ENCODE results near the gene ATP2A1.
"Not testable (repeated sequence)": the region's sequence is repeated elsewhere in the genome, so short reads cannot be mapped to it uniquely, and the experiment has no call there.

The ATP2A1 gene

GRCh38 chr16:28863929-28864793 is 14.1 kb upstream of the ATP2A1 start:
- DNase-seq: no peak

DNA sequence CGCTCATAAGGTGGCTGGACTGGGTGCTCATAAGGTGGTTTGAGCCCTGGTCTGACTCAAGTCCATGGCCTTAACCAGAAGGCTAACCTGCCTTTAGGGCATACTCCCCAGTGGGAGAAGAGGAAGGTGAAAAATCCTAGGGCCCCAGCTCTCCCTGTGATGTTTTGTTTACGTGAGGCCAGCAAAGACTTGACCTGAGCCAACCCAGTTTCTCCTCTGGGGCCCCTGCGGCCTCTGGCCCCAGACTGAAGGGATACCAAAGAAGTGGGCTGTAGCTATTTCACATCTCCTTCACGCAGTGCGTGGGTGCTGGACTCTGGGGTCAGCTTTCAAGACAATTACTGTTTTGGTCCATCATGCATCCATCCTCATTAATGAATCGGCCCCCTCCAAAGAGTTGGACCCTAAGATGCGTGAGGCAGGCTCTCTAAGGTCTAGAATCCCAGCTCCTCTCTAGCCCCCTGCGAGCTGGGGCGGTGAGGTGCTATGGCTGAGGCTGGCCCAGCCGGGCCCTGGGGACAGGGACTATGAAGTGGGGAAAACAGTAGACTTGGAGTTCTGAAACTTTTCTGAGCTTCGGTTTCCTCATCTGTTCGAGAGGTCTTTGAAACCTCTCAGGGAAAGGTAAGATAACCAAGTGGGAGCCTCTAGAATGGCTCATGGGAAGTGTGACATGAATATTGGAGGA is 13.1 kb upstream of the ATP2A1 start:
- no peak for DNase-seq

- no peak for DNase-seq
Observed at GRCh38 chr16:28865722-28866453, 12.4 kb upstream of the ATP2A1 start.

DNA sequence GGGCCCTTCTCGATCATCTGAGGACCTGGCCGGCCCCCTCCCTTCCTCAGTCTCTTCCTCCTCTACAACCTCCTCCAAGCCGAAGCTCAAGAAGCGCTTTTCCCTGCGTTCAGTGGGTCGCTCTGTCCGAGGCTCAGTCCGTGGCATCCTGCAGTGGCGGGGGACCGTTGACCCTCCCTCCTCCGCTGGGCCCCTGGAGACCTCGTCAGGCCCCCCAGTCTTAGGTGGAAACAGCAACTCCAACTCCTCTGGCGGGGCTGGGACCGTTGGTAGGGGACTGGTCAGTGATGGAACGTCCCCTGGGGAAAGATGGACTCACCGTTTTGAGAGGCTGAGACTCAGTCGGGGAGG is 11.9 kb upstream of the ATP2A1 start:
- no peak for DNase-seq

- DNase-seq: no peak
Observed at GRCh38 chr16:28867241-28867640, 11.0 kb upstream of the ATP2A1 start.

DNA sequence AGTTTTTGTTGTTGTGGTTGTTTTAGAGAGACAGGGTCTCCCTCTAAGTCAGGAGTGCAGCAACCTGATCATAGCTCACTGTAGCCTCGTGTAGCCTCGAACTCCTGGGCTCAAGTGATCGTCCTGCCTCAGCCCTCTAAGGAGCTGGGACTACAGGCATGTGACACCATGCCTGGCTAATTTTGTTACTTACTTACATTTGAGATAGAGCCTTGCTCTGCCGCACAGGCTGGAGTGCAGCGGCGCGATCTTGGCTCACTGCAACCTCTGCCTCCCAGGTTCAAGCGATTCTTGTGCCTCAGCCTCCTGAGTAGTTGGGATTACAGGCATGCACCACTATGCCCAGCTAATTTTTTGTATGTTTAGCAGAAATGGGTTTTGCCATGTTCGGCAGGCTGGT is 10.6 kb upstream of the ATP2A1 start:
- DNase-seq: not testable (repeated sequence)

- no peak for DNase-seq
Observed at GRCh38 chr16:28869201-28869600, 9.1 kb upstream of the ATP2A1 start.

- no peak for DNase-seq
Observed at GRCh38 chr16:28872952-28873351, 5.3 kb upstream of the ATP2A1 start.

DNA sequence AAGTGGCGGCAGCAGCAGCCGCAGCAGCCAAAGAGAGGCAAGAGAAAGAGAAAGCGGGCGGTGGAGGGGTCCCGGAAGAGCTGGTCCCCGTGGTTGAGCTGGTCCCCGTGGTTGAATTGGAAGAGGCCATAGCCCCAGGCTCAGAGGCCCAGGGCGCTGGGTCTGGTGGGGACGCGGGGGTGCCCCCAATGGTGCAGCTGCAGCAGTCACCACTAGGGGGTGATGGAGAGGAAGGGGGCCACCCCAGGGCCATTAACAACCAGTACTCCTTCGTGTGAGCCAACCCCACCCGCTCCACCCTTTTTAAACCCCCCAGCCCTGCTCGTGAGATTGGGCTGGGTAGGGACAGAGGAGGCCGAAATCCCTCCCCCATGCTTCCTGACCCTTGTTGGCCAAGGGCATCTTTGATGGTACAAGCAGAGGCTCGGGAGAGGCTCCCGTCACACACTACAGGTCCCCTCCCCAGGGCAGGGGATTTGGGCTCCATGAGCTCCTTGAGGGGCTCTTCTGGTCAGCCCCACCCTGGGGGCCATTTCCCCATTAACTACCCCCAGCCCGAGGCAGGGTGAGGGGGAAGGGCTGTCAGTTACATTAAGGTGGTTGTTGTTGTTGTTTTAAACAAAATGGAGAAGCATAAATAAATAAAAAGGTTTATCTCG is 4.6 kb upstream of the ATP2A1 start:
- DNase-seq: no peak

- no peak for DNase-seq
Observed at GRCh38 chr16:28874406-28874805, 3.9 kb upstream of the ATP2A1 start.

GRCh38 chr16:28875134-28876018 is 2.9 kb upstream of the ATP2A1 start:
- no peak for DNase-seq

DNA sequence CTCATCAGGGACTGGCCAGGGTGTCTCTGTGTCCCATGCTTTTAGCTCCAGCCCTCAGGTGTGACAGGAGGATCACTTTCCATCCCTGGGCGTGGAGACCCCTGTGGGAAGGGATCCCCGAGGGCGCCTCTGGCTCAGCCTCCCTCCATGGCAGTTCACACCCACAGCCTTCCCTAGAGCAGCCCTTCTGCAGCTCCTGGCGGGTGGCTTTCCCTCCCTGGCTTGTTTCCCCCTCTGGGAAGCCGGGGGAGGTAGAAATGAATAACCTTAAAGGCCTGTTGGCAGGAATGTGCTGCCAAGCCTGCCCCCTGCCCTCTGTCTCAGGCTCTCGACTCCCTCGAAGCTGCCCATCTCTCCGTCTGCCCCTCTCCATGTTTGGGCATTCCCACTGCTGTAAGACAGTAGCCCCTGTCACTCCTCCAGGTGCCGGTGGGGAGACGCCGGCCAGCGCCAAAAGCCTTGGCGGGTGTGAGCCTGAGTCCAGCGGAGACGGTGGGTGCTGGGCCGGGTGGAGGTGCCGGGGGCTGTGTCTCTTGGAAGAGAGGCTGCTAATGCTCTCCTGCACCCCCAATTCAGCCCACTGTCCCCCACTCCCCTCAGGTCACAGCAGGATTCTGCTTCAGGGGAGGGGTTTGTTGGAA is 2.1 kb upstream of the ATP2A1 start:
- no peak for DNase-seq

DNA sequence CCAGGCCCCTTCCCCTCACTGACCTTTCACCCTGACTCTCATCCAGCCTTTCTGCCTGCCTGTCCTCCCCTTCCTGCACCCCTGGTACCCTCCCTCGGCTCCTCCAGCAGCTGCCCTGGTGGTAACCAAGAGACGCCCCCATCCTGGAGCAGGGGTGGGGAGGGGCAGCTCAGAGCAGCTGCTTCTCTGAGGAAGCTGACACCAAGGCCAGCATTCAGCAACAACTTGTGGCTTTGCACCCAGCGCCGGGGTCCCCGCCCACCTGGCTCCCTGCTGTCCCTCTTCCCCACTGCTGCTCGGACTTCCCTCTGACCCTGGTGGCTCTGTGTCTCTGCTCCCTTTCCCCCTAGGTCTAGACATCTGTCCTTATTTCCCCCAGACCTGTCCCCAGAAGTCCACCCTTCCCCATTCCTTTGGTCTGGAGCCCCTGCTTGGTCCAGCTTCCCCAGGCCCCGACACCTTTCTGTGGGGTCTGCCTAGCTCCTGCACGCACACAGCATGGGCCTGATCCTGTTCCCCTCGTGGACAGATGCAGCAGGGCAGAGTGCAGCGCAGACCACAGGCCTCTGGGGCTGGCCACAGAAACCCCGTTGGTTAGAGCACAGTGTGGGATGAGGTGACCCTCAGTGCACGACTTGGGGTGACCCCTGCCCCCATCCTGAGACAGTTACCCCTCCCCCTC is 1.2 kb upstream of the ATP2A1 start:
- DNase-seq: no peak

GRCh38 chr16:28877655-28878000 is 660 bp upstream of the ATP2A1 start:
- no peak for DNase-seq

- DNase-seq: no peak
Observed at GRCh38 chr16:28879261-28879840, 1.1 kb downstream of the ATP2A1 start.

DNA sequence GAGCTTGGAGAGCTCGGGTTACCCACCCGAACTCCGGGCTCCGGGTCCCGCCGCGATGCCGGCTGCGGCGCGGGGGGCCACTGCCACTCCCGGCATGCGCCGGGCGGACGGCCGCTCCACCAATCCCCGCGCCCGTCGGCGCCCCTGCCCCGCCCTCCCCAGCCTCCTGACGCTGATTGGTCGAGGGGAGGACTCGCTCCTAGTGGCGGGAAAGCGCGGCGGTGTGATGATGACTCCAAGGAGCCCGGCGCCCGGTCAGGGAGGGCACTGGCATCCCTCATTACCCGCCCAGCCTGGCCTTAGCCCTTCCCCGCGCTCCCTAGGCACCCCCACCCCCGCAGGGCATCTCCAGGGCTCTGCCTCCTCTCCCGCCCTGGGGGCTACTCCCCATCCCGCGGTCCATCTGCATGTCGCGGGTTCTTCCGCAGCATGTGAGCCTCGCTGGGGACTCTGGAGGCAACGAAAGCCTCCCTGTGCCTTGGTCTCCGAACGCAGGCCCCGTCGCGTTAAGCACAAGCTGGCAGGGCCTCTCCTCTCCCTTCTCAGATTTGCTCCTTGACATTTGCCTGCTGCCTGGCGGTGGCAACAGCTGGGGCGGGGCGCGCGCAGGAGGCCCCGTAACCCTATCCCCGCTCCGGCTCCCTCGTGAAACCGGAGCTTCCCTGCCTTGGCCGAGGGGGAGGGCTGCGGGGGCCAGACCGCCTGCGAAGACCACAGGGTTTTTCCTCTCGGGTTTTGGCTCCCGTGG is 1.7 kb downstream of the ATP2A1 start:
- DNase-seq: peak; percentile 90

DNA sequence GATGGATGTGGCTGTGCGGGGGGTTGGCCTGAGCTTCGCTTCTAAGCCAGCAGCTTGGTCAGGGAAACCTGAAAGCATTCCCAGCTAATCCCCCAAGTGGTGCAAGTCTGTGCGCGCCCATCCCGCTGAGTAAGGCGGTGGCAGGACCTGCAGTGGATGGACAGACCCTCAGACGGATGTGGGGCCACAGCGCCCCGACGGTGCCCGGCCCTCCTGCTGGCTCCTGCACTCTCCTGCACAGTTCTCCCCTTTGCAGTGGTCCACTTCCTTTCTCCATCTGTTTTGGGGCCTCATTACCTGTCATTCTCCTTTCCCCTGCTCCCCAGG is 2.3 kb downstream of the ATP2A1 start:
- no peak for DNase-seq

DNA sequence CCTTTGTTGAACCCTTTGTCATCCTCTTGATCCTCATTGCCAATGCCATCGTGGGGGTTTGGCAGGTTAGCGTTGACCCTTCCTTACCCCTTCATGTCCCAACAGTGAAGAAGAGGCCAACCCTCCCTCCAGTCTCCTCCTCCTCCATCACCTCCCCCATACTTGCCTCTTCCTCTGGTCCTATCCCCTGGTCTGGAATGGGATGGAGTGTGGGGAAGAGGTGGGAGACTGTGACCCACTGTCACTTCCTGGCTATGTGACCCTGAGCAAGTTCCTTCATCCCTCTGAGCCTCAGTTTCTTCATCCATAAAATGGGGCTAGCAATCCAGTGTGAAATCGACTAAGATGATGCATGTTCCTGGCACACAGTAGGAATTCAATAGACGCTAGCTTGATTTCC is 2.7 kb downstream of the ATP2A1 start:
- no peak for DNase-seq

DNA sequence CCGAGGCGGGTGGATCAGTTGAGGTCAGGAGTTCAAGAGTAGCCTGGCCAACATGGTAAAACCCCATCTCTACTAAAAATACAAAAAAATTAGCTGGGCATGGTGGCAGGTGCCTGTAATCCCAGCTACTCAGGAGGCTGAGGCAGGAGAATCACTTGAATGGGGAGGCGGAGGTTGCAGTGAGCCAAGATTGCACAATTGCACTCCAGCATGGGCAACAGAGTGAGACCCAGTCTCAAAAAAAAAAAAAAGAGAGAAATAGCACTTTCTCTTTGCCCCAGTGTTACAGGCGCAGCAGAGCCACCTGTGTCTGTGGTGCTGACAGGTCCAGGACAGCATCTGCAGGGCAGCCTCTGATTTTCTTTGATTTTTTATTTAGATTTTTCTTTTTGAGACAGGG is 3.3 kb downstream of the ATP2A1 start:
- not testable (repeated sequence) for DNase-seq

DNA sequence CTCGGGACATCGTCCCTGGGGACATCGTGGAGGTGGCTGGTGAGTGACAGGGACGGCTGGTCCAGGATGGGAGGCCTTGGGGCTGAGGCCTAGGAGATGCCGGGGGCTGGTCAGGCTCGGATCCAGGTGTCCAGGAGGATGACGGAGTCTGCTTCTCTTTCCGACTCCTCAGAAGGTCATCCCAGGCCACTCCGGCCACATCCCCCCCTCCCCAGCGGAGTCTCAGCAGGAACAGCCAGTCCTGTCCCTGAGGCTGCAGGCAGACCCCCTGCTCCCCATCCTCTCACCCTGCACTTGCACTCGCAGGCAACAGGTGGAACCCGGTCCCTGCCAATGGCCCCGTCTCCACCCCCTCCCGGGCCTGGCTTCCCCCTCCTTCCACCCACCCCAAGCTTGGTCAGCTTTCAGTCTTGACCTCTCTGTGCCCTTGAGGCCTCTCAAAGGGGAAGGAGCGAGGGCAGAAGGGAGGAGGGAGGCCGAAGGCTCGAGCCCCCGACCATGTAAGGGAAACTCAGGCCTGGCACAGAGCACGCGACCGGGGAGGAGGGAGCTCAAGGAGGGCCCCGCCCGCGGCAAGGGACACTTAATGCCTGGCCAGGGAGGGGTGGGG is 4.4 kb downstream of the ATP2A1 start:
- no peak for DNase-seq

Measured in NCI-H2171 (cell line).